Measurements from ENCODE around the gene TAS1R3. TPM values are rescaled to one million over a fixed set of nuclear protein-coding genes. Genes with fewer than 3 reads are reported as not detected.
"Not testable (repeated sequence)": the region's sequence is repeated elsewhere in the genome, so short reads cannot be mapped to it uniquely, and the experiment has no call there.

TAS1R3 gene
- total RNA-seq, 1 donor, result under 0.01 TPM

- TF ChIP-seq CTCF (IDR thresholded peaks at IDR 0.05; ENCODE audit: insufficient read depth, low read depth, low read length), result no peak
- no peak overlapping the region for H3K4me3 ChIP-seq (ENCODE audit: low read depth, low read length)
- DNase-seq (ENCODE audit: low read depth), result no peak
Measured at GRCh38 chr1:1367315-1367714, 36.2 kb downstream of the TAS1R3 start.

- DNase-seq (ENCODE audit: low read depth); H3K4me3 ChIP-seq (ENCODE audit: low read depth, low read length): not testable (repeated sequence)
Measured at GRCh38 chr1:1370094-1370493, 39.0 kb downstream of the TAS1R3 start.

- H3K4me3 ChIP-seq (ENCODE audit: low read depth, low read length), result no peak overlapping the region
- DNase-seq (ENCODE audit: low read depth), result no peak
- no peak for TF ChIP-seq CTCF (IDR thresholded peaks at IDR 0.05; ENCODE audit: insufficient read depth, low read depth, low read length)
Measured at GRCh38 chr1:1370771-1371300, 39.8 kb downstream of the TAS1R3 start.

GRCh38 chr1:1371364-1371745, 40.3 kb downstream of the TAS1R3 start:
- TF ChIP-seq CTCF (IDR thresholded peaks at IDR 0.05; ENCODE audit: insufficient read depth, low read depth, low read length), result no peak
- no peak overlapping the region for H3K4me3 ChIP-seq (ENCODE audit: low read depth, low read length)
- DNase-seq (ENCODE audit: low read depth), result peak; percentile 48

- H3K4me3 ChIP-seq (ENCODE audit: low read depth, low read length), result no peak overlapping the region
- peak; percentile 61 for DNase-seq (ENCODE audit: low read depth)
- TF ChIP-seq CTCF (IDR thresholded peaks at IDR 0.05; ENCODE audit: insufficient read depth, low read depth, low read length), result peak; percentile 93
Measured at GRCh38 chr1:1371746-1372711, 40.9 kb downstream of the TAS1R3 start.

GRCh38 chr1:1373051-1373814, 42.2 kb downstream of the TAS1R3 start:
- peak overlapping the region; percentile 80 for H3K4me3 ChIP-seq (ENCODE audit: low read depth, low read length)
- TF ChIP-seq CTCF (IDR thresholded peaks at IDR 0.05; ENCODE audit: insufficient read depth, low read depth, low read length), result no peak
- DNase-seq (ENCODE audit: low read depth), result no peak

Data from fibroblast of villous mesenchyme (primary cell).